Stimulated activated naive CD8-positive, alpha-beta T cell treated with anti-CD3 and anti-CD28 coated beads, Interleukin-15, Interleukin-2, amounts not matched to agents 100 ng/mL and 50 ng/mL, for 24 hours (primary cell): Measurements from ENCODE around the gene CHDH.
A peak's percentile ranks its signal among the peaks of the same experiment; 100 is the strongest.

ENCODE experiments used
- H3K27ac Mint-ChIP-seq: one replicate; pipeline ENCODE4 v1.8.0; 2021; ENCODE audit warnings: mild to moderate bottlenecking, mixed read lengths
- H3K27me3 Mint-ChIP-seq: one replicate; pipeline ENCODE4 v1.8.0; 2021; ENCODE audit warnings: mixed read lengths
- H3K36me3 Mint-ChIP-seq: one replicate; pipeline ENCODE4 v1.8.0; 2021; ENCODE audit warnings: low read depth, mixed read lengths
- H3K4me1 Mint-ChIP-seq: one replicate; pipeline ENCODE4 v1.8.0; 2021; ENCODE audit warnings: low read depth, mixed read lengths
- H3K4me3 Mint-ChIP-seq: one replicate; pipeline ENCODE4 v1.8.0; 2021; ENCODE audit warnings: mild to moderate bottlenecking, mixed read lengths
- H3K9me3 Mint-ChIP-seq: one replicate; pipeline ENCODE4 v1.8.0; 2021; ENCODE audit warnings: mixed read lengths

CHDH gene

DNA sequence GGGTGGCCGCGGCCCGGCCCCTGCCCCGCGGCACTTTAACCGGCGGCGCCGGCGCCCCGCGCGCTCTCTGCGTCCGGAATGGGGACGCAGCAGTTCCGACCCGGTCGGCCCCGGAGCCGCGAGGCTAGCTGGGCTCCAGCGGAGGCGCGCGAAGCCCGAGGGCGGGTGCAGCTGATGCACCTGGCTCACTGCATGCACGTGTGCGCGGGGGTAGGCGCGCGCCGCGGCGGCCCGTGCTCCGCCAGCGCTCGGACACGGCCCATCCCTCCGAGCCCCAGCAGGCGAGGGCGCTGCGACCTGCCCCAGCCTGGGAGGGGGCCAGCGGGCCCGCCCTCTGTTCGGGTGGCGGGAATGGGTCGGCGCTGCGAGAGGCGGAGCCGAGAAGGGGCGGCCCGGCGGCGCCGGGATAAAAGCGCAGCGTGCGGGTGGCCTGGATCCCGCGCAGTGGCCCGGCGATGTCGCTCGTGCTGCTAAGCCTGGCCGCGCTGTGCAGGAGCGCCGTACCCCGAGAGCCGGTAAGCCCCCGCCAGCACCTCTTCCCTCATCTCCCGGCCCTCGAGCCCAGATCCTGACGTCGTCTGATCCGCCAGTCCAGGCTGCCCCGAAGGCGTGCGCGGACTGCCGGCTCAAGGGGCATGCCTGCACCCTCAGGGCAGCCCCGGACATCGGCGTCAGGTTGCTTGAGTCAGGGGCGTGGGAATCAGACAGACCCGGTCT is at the start of gene CHDH, which contains the start of gene IL17RB:
Gene CHDH (minus strand): TSS at position 286 of the 717 bp plus-strand sequence. CDS start 22,411 bp downstream, outside the sequence.
Gene IL17RB (plus strand): TSS at position 435 of the 717 bp plus-strand sequence. CDS start 21 bp downstream, at position 456.
- no peak within 1 kb of the TSS for H3K27ac Mint-ChIP-seq
- H3K9me3 Mint-ChIP-seq: no peaks in the 10 kb centered on the region
- H3K4me1 Mint-ChIP-seq: peaks cover 4% of the 10 kb centered on the region
- peak within 1 kb of the TSS; percentile 60 for H3K4me3 Mint-ChIP-seq
- peaks cover 58% of the 10 kb centered on the region for H3K27me3 Mint-ChIP-seq
- no peaks in the 10 kb centered on the region for H3K36me3 Mint-ChIP-seq

DNA sequence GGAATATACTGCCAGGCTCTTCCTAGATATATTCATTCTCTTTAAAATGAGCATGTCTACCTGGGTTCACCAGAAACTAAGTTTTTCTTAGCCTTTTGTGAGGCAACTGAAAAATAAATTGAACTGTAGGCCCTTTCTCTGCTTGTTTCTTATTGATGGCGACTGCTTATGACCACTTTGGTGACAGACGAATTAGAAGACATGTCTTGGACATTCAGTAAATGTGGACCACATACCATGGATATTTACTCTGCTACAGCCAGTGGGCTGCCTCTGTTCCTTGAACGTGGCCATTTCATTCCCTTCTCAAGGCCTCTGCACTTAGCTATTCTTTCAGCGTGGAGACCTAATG is 46.0 kb upstream of the CHDH start:
- no peaks in the 10 kb centered on the region for H3K9me3 Mint-ChIP-seq
- peaks cover 18% of the 10 kb centered on the region for H3K27me3 Mint-ChIP-seq
- H3K36me3 Mint-ChIP-seq: peaks cover 16% of the 10 kb centered on the region
- H3K4me1 Mint-ChIP-seq: peaks cover 50% of the 10 kb centered on the region
- H3K4me3 Mint-ChIP-seq: peak overlapping the region; percentile 92
- H3K27ac Mint-ChIP-seq: peak overlapping the region; percentile 94

GRCh38 chr3:53891497-53892285 is 45.5 kb upstream of the CHDH start, which contains the start of gene SELENOK:
SELENOK (minus strand) TSS chr3:53891859.
- Mint-ChIP-seq H3K4me3 (peak within 1 kb of the TSS; percentile 92), H3K9me3 (no peaks in the 10 kb centered on the region), H3K4me1 (peaks cover 56% of the 10 kb centered on the region), H3K36me3 (peaks cover 22% of the 10 kb centered on the region), H3K27me3 (peaks cover 14% of the 10 kb centered on the region), H3K27ac (peak within 1 kb of the TSS; percentile 94)

DNA sequence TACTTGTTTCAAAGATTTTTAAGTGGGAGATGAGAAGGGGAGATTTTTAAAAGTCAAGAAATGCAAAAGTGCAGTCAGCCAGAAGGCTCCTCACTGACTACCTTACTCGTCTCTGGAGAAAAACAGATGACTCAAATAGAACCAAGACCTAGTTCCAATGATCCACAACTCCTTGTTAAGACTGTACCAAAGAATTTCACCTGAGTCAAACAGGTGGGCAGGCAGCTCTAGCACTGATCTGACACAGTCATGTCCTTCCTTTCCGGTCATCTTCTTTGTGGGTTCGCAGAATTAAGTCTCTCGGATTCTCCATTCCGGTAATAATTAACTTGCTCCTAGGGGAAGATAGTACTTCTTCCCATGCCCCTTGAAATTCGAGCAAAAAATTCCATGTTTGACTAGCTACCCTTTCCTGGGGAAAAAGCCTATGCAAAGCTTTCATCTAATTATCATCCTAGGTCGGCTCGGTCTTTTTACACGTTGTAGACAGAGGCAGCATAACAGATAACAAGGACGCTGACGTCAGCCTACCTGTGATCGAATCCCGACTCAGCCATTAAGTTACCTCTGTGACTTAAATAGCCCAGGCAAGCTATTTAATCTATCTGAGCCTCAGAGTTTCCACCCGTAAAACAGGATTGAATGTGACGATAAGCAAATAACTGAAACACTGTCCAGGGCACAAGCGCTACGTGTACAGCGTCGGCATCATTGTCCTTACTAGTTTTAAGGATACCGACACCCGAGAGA is 44.7 kb upstream of the CHDH start:
- Mint-ChIP-seq H3K4me1 (peaks cover 57% of the 10 kb centered on the region), H3K9me3 (no peaks in the 10 kb centered on the region), H3K27me3 (peaks cover 8% of the 10 kb centered on the region), H3K27ac (peak overlapping the region; percentile 94), H3K4me3 (peak overlapping the region; percentile 92), H3K36me3 (peaks cover 28% of the 10 kb centered on the region)

GRCh38 chr3:53888232-53888631 is 42.0 kb upstream of the CHDH start:
- H3K4me3 Mint-ChIP-seq: no peak overlapping the region
- H3K36me3 Mint-ChIP-seq: peaks cover 36% of the 10 kb centered on the region
- peaks cover 57% of the 10 kb centered on the region for H3K4me1 Mint-ChIP-seq
- no peaks in the 10 kb centered on the region for H3K9me3 Mint-ChIP-seq
- peak overlapping the region; percentile 5 for H3K27ac Mint-ChIP-seq
- H3K27me3 Mint-ChIP-seq: no peaks in the 10 kb centered on the region

- H3K36me3 Mint-ChIP-seq: peaks cover 43% of the 10 kb centered on the region
Measured at GRCh38 chr3:53887446-53887845, 41.2 kb upstream of the CHDH start.

DNA sequence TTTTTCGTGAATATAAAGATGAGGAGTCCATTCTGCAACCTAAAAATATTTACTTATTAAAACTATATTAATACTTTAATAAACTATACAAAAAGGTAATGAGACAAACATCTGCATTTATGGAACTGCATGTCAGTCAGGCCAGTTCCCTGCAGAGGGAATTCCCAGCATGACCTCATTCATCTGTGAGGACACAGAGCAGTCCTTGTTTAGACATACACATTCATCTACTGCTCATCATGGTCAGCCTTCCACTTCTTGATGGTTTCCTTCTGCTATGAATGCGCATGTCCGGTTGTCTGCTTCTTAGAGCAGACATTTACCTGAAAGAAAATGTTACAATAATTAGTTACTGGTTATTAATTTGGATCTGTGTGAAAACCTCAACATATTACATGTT is 39.0 kb upstream of the CHDH start:
- Mint-ChIP-seq H3K4me1 (peaks cover 54% of the 10 kb centered on the region), H3K36me3 (peaks cover 53% of the 10 kb centered on the region), H3K27me3 (no peaks in the 10 kb centered on the region), H3K4me3 (no peak overlapping the region), H3K27ac (no peak overlapping the region), H3K9me3 (no peaks in the 10 kb centered on the region)

More at GRCh38 chr3:53887446-53887845, 41.2 kb upstream of the CHDH start:
- Mint-ChIP-seq H3K9me3 (no peaks in the 10 kb centered on the region), H3K4me3 (no peak overlapping the region), H3K27ac (peak overlapping the region; percentile 43), H3K27me3 (no peaks in the 10 kb centered on the region), H3K4me1 (peaks cover 56% of the 10 kb centered on the region)

DNA sequence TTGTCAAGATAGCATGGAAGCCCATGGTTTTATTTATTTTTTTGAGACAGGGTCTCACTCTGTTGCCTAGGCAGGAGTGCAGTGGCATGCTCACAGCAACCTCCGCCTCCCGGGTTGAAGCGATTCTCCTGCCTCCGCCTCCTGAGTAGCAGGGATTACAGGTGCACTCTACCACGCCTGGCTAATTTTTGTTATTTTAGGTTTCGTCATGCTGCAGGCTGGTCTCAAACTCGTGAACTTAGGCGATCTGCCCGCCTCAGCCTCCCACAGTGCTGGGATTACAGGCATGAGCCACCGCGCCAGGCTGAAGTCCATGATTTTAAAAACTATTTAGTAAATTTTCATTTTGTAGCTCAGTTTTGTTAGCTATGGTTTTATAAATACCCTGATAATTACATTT is 38.4 kb upstream of the CHDH start:
- H3K4me1 Mint-ChIP-seq: peaks cover 54% of the 10 kb centered on the region
- no peak overlapping the region for H3K4me3 Mint-ChIP-seq
- no peaks in the 10 kb centered on the region for H3K27me3 Mint-ChIP-seq
- peaks cover 59% of the 10 kb centered on the region for H3K36me3 Mint-ChIP-seq
- no peak overlapping the region for H3K27ac Mint-ChIP-seq
- H3K9me3 Mint-ChIP-seq: no peaks in the 10 kb centered on the region

GRCh38 chr3:53883008-53883407 is 36.8 kb upstream of the CHDH start:
- H3K4me1 Mint-ChIP-seq: peaks cover 42% of the 10 kb centered on the region
- H3K36me3 Mint-ChIP-seq: peaks cover 63% of the 10 kb centered on the region
- peak overlapping the region; percentile 92 for H3K27ac Mint-ChIP-seq

DNA sequence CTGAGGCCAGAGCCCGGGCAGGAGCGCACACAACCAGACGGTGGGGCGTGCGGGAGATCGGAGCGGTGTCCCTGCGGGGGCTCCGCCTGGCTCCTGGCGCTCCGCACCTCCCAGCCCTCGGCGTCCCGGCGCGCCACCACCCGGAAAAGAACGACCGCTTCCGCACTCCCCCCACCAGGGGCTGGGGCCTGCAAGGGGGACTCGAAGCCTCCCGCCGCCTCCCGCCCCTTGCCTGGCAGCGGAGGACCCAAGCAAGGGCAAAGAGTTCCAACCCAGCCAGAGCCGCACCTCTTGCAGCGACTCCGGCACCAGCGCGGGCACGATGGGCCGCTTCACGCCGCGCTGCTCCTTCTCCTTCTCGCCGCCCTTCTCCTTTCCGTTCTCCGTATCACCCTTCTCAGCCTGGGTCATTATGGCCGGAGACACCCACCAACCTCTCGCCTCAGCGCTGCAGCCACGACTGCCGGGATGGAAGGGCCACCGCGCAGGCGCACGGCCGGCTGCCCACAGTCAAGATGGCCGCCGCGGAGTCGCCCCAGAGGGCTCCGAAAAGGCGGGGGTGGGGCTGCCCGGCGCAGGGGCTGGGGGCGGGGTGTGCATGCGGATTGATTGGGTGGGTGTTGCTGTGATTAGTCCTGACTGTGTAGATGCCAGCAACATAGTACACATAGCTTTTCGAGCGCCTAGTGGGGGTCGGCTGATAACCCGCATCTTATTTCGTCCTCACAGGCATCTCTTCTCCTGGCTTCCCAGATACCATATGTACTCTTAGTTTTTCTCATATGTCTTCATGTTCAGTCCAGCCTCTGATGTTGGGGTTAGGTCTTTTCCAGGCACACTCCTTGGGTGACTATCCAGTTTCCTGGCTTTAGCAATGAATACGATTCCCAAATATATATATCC is 35.7 kb upstream of the CHDH start, which contains the start of gene ACTR8:
Gene ACTR8 (minus strand): TSS at position 462 of the 903 bp plus-strand sequence. CDS start 51 bp downstream, at position 411.
- H3K9me3 Mint-ChIP-seq: no peaks in the 10 kb centered on the region
- H3K27ac Mint-ChIP-seq: peak within 1 kb of the TSS; percentile 92
- H3K4me1 Mint-ChIP-seq: peaks cover 33% of the 10 kb centered on the region
- H3K4me3 Mint-ChIP-seq: peak within 1 kb of the TSS; percentile 92
- H3K36me3 Mint-ChIP-seq: peaks cover 64% of the 10 kb centered on the region
- no peaks in the 10 kb centered on the region for H3K27me3 Mint-ChIP-seq

More at GRCh38 chr3:53883008-53883407, 36.8 kb upstream of the CHDH start:
- no peaks in the 10 kb centered on the region for H3K9me3 Mint-ChIP-seq
- no peaks in the 10 kb centered on the region for H3K27me3 Mint-ChIP-seq
- H3K4me3 Mint-ChIP-seq: peak overlapping the region; percentile 92

DNA sequence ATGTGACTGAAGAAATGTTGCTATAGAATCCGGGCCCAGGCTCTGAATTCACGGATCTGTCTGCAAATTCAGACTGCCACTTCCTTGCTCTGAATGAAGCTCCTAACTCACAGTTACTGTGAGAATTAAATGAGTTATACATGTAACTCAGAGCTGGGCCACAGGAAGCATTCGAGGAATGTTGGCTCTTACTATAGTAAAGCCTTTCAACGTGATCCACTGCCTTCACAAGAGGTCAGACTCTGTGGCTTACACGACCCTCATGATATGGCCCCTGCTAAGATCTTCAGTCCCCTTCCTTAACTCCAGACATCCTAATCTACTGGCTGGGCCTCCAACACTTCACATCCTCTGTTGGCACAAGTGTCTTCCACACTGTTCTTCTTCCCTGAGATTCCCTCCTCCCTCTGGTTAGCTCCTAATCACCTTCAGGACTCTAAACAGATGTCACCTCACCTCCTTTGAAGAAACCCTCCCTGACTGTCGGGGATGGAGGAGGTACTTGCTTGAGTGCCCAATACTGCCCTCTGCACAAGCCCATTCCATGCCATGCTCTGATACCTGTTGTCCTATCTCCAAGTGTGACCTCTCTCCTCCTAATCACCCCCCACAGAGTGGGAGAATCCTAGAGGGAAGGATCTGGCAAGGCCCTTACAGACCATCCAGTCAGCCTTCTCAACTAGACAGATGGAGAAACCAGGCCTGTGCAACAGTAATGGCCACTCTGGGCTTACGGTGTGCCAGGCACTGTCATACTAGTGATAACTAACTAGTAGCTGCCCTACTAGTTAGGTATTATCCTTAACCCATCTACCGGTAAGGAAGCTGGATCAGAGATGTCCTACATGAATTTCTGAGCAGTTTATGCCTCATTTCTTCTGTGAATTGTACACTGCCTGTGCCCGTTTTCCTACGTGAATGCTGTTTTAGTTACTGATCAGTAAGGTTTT is 34.5 kb upstream of the CHDH start:
- Mint-ChIP-seq H3K4me1 (peaks cover 30% of the 10 kb centered on the region), H3K9me3 (no peaks in the 10 kb centered on the region), H3K4me3 (peak overlapping the region; percentile 92), H3K27me3 (no peaks in the 10 kb centered on the region), H3K36me3 (peaks cover 64% of the 10 kb centered on the region), H3K27ac (peak overlapping the region; percentile 92)

- H3K36me3 Mint-ChIP-seq: peaks cover 68% of the 10 kb centered on the region
- H3K27me3 Mint-ChIP-seq: no peaks in the 10 kb centered on the region
- no peak overlapping the region for H3K4me3 Mint-ChIP-seq
- no peaks in the 10 kb centered on the region for H3K4me1 Mint-ChIP-seq
- no peaks in the 10 kb centered on the region for H3K9me3 Mint-ChIP-seq
- H3K27ac Mint-ChIP-seq: no peak overlapping the region
Measured at GRCh38 chr3:53865732-53866499, 19.7 kb upstream of the CHDH start.
